PC-3 (cell line): ENCODE data around the gene SPRN. TPM values are rescaled to one million over a fixed set of nuclear protein-coding genes. Genes with fewer than 3 reads are reported as not detected.

Source experiments
- ATAC-seq: fragments of 200-7000 bp; cut with Tn5 transposase; 2 replicates; pipeline ENCODE4 v1.9.1; 2020; ENCODE audit warnings: mild to moderate bottlenecking, moderate library complexity
- BruUV-seq: library from RNA; stranded (reverse); fragments of 400-500 nt; replicated peaks from 2 replicates; lab custom pipeline; 2021; lab: Mats Ljungman, UMichigan
- CTCF ChIA-PET: fragments of 300-600 bp; sonication (Branson Sonifier 250); formaldehyde crosslinking; loops from one replicate; lab custom pipeline; 2022; ENCODE audit warnings: antibody characterized with exemption; lab: Charles Lee
- POLR2A ChIA-PET: fragments of 300-600 bp; sonication (Branson Sonifier 250); formaldehyde crosslinking; loops from one replicate; lab custom pipeline; 2022; ENCODE audit warnings: antibody characterized with exemption; ENCODE audit not compliant: unreplicated experiment; lab: Charles Lee
- DNase-seq: peaks from one replicate; pipeline ENCODE4 v3.0.0-alpha.2; 2015
- H2AFZ ChIP-seq: fragments of 300-600 bp; sonication (generic); 2 replicates; pipeline ENCODE4 v1.6.0; 2016; ENCODE audit warnings: antibody characterized with exemption, low read length
- H3F3A ChIP-seq: fragments of 300-600 bp; sonication (generic); one replicate; pipeline ENCODE4 v1.6.0; 2017; ENCODE audit warnings: antibody characterized with exemption, low read length, control low read depth, mild to moderate bottlenecking; ENCODE audit not compliant: unreplicated experiment
- H3K27ac ChIP-seq: fragments of 300-600 bp; sonication (generic); 2 replicates; pipeline ENCODE4 v1.5.1; 2016; ENCODE audit warnings: mild to moderate bottlenecking, low read length
- H3K27me3 ChIP-seq: fragments of 300-600 bp; sonication (generic); 2 replicates; pipeline ENCODE4 v1.6.1; 2016; ENCODE audit warnings: low read length, mixed read lengths
- H3K36me3 ChIP-seq: fragments of 300-600 bp; sonication (generic); 2 replicates; pipeline ENCODE4 v1.6.1; 2016; ENCODE audit warnings: low read depth, mixed run types, low read length, mixed read lengths
- H3K4me1 ChIP-seq: fragments of 300-600 bp; sonication (generic); 2 replicates; pipeline ENCODE4 v1.5.1; 2016; ENCODE audit warnings: low read length; ENCODE audit not compliant: insufficient read depth
- H3K4me2 ChIP-seq: fragments of 300-600 bp; sonication (generic); 2 replicates; pipeline ENCODE4 v1.6.0; 2016; ENCODE audit warnings: low read length
- H3K4me3 ChIP-seq: fragments of 300-600 bp; sonication (generic); 2 replicates; pipeline ENCODE4 v1.5.1; 2016; ENCODE audit warnings: mild to moderate bottlenecking, low read length, mixed read lengths
- H3K79me2 ChIP-seq: fragments of 300-600 bp; sonication (generic); 2 replicates; pipeline ENCODE4 v1.6.1; 2017; ENCODE audit warnings: low read length, mixed read lengths
- H3K9ac ChIP-seq: fragments of 300-600 bp; sonication (generic); 2 replicates; pipeline ENCODE4 v1.6.0; 2016; ENCODE audit warnings: mild to moderate bottlenecking, low read length
- H3K9me2 ChIP-seq: fragments of 300-600 bp; sonication (generic); replicated peaks from 2 replicates; pipeline ENCODE4 v1.6.1; 2016; ENCODE audit warnings: mixed run types, low read length, mixed read lengths
- H3K9me3 ChIP-seq: fragments of 300-600 bp; sonication (generic); 2 replicates; pipeline ENCODE4 v1.6.1; 2016; ENCODE audit warnings: low read length, mixed read lengths
- H4K20me1 ChIP-seq: fragments of 300-600 bp; sonication (generic); 2 replicates; pipeline ENCODE4 v1.6.1; 2016; ENCODE audit warnings: low read length, mixed read lengths
- CTCF ChIP-seq: fragments of 300-600 bp; sonication (generic); conservative IDR thresholded peaks from 2 replicates; pipeline ENCODE4 v1.5.1; 2017; ENCODE audit warnings: antibody characterized with exemption, low read depth, mild to moderate bottlenecking, low read length
- EZH2 ChIP-seq: fragments of 300-600 bp; sonication (generic); IDR thresholded peaks from one replicate; pipeline ENCODE4 v1.6.1; 2017; ENCODE audit warnings: antibody characterized with exemption, mild to moderate bottlenecking, low read length; ENCODE audit not compliant: unreplicated experiment
- EZH2phosphoT487 ChIP-seq: fragments of 300-600 bp; sonication (generic); IDR thresholded peaks from 2 replicates; pipeline ENCODE4 v1.6.1; 2018; ENCODE audit warnings: mild to moderate bottlenecking, antibody characterized with exemption, low read length, borderline replicate concordance
- intact Hi-C: fragments of 100-400 bp; cut with micrococcal nuclease; formaldehyde crosslinking; loops from 2 replicates; pipeline ENCODE4 v1.9.0; 2023
- total RNA-seq: library from RNA; depleted of rRNA; stranded (reverse); fragments of >200 nt; gene quantifications from 2 replicates; pipeline ENCODE4 v1.2.3, GENCODE V29; 2014

The SPRN gene
- total RNA-seq, 1 experiment from 2014 or later, result not detected

GRCh38 chr10:133448120-133448519, 23.7 kb upstream of the SPRN start:
- Histone ChIP-seq H3K27ac (no peak overlapping the region), H3K4me2 (no peak overlapping the region), H3K4me3 (no peak overlapping the region), H2AFZ (no peak overlapping the region), H4K20me1 (no peaks in the 10 kb centered on the region), H3K36me3 (no peaks in the 10 kb centered on the region; the same call in 1 of the 2 replicates), H3K4me1 (no peaks in the 10 kb centered on the region), H3K9ac (no peak overlapping the region), H3K9me3 (peaks cover 8% of the 10 kb centered on the region; the same call in 1 of the 2 replicates), H3K27me3 (no peaks in the 10 kb centered on the region), H3K9me2 (no peaks in the 10 kb centered on the region), H3K79me2 (no peaks in the 10 kb centered on the region), H3F3A (no peaks in the 10 kb centered on the region)
- DNase-seq, result no peak
- CTCF ChIA-PET, result no interaction called here
- no peak for ATAC-seq
- BruUV-seq, result no TSS peak
- POLR2A ChIA-PET, result no interaction called here
- intact Hi-C loops, result no loop called here
- TF ChIP-seq CTCF (no peak), EZH2phosphoT487 (no peak), EZH2 (no peak)

GRCh38 chr10:133446979-133447378, 22.6 kb upstream of the SPRN start:
- H2AFZ ChIP-seq, result no peak overlapping the region
- H3K79me2 ChIP-seq, result no peaks in the 10 kb centered on the region
- no peaks in the 10 kb centered on the region for H3F3A ChIP-seq
- no peak overlapping the region for H3K4me3 ChIP-seq
- no peaks in the 10 kb centered on the region for H3K4me1 ChIP-seq
- POLR2A ChIA-PET, result no interaction called here
- no peak overlapping the region for H3K27ac ChIP-seq
- peaks cover 8% of the 10 kb centered on the region; the same call in 1 of the 2 replicates for H3K9me3 ChIP-seq
- CTCF ChIA-PET, result no interaction called here
- ATAC-seq (no peak), DNase-seq (no peak)
- H3K4me2 ChIP-seq, result no peak overlapping the region
- H3K27me3 ChIP-seq, result no peaks in the 10 kb centered on the region
- no peak overlapping the region for H3K9ac ChIP-seq
- H3K36me3 ChIP-seq, result no peaks in the 10 kb centered on the region; the same call in 1 of the 2 replicates
- TF ChIP-seq EZH2phosphoT487 (no peak), CTCF (no peak), EZH2 (no peak)
- no peaks in the 10 kb centered on the region for H3K9me2 ChIP-seq
- H4K20me1 ChIP-seq, result no peaks in the 10 kb centered on the region
- BruUV-seq, result no TSS peak
- intact Hi-C loops, result no loop called here

GRCh38 chr10:133445751-133446708, 21.6 kb upstream of the SPRN start:
- H3F3A ChIP-seq, result no peaks in the 10 kb centered on the region
- H3K4me2 ChIP-seq, result no peak overlapping the region
- ChIA-PET POLR2A (no interaction called here), CTCF (no interaction called here)
- no peaks in the 10 kb centered on the region for H3K79me2 ChIP-seq
- intact Hi-C loops, result no loop called here
- no peaks in the 10 kb centered on the region for H3K4me1 ChIP-seq
- no peak for ATAC-seq
- H4K20me1 ChIP-seq, result no peaks in the 10 kb centered on the region
- no peak overlapping the region for H3K4me3 ChIP-seq
- DNase-seq, result no peak
- no peaks in the 10 kb centered on the region for H3K9me2 ChIP-seq
- no peaks in the 10 kb centered on the region; the same call in 1 of the 2 replicates for H3K36me3 ChIP-seq
- no peak overlapping the region for H3K27ac ChIP-seq
- H3K27me3 ChIP-seq, result no peaks in the 10 kb centered on the region
- H2AFZ ChIP-seq, result no peak overlapping the region
- TF ChIP-seq CTCF, result no peak
- TF ChIP-seq EZH2phosphoT487, result no peak
- no peak for TF ChIP-seq EZH2
- H3K9me3 ChIP-seq, result peaks cover 8% of the 10 kb centered on the region; the same call in 1 of the 2 replicates
- BruUV-seq, result no TSS peak
- no peak overlapping the region for H3K9ac ChIP-seq
